ENCODE results near the gene LPCAT3. TPM values are rescaled to one million over a fixed set of nuclear protein-coding genes. Genes with fewer than 3 reads are reported as not detected.

The LPCAT3 gene
- total and polyA plus RNA-seq, 2 of the 4 experiments (the other 2 are of a cell fraction), result 7.0 to 18.6 TPM

DNA sequence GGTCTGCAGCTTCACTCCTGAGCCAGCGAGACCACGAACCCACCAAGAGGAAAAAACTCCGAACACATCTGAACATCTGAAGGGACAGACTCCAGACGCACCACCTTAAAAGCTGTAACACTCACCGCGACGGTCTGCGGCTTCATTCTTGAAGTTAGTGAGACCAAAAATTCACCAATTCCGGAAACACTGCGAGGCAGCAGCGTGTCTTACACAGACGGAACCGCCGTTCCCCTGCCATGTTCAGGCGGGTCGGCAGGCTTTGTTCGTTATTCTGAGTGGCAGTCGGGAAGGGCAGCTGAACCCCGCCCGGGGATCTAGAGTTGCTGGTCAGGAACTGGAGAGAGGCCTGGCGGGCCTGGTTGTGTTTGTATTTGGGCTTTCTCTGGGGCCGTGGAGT lies 20.3 kb upstream of the LPCAT3 start:
- no peak for ATAC-seq (ENCODE audit: low read depth)
- CTCF ChIA-PET, result no interaction called here

More for the DNA sequence above, 20.3 kb upstream of the LPCAT3 start:
- H3K27me3 ChIP-seq (ENCODE audit: control insufficient read depth, insufficient read depth, low read length), result peaks cover 17% of the 10 kb centered on the region
- no peak overlapping the region for H3K18ac ChIP-seq (ENCODE audit: low read depth, low read length)
- H3K27ac ChIP-seq (ENCODE audit: insufficient read depth, low read length), result no peak overlapping the region
- H3K4me3 ChIP-seq (ENCODE audit: insufficient read depth, low read depth, low read length), result no peak overlapping the region
- no peak overlapping the region for H4K91ac ChIP-seq (ENCODE audit: insufficient read depth, low read depth, low read length)
- TF ChIP-seq MAFK (IDR thresholded peaks at IDR 0.05; ENCODE audit: low read depth, low read length) (no peak), RCOR1 (IDR thresholded peaks at IDR 0.05; ENCODE audit: insufficient replicate concordance, low read length) (no peak), RFX5 (IDR thresholded peaks at IDR 0.05; ENCODE audit: low read depth, low read length) (no peak), RAD21 (IDR thresholded peaks at IDR 0.05; ENCODE audit: low read length) (no peak), MXI1 (IDR thresholded peaks at IDR 0.05; ENCODE audit: borderline replicate concordance, low read depth, low read length) (no peak), CEBPB (IDR thresholded peaks at IDR 0.05; ENCODE audit: low read depth, low read length) (no peak), NFE2L2 (IDR thresholded peaks at IDR 0.05; ENCODE audit: low read depth, low read length) (no peak), FOS (IDR thresholded peaks at IDR 0.05; ENCODE audit: low read depth, low read length) (no peak), CTCF (conservative IDR thresholded peaks at IDR 0.05; ENCODE audit: low read depth, low read length) (no peak), ELK1 (IDR thresholded peaks at IDR 0.05; ENCODE audit: borderline replicate concordance, low read depth, low read length) (no peak), USF2 (IDR thresholded peaks at IDR 0.05; ENCODE audit: low read depth, low read length) (no peak), CHD1 (IDR thresholded peaks at IDR 0.05; ENCODE audit: low read depth, low read length) (no peak)
- H2AK9ac ChIP-seq (replicated peaks; ENCODE audit: low read depth, low read length, poor library complexity), result no peak overlapping the region
- H4K5ac ChIP-seq (ENCODE audit: low read depth, low read length), result no peak overlapping the region
- no peaks in the 10 kb centered on the region for H3K36me3 ChIP-seq (ENCODE audit: control insufficient read depth, insufficient read depth, low read length)
- H3K23ac ChIP-seq (ENCODE audit: low read depth, low read length), result no peak overlapping the region
- 93% methylated on average over 7 of the region's 22 CpGs; no CpG with 5 or more reads in 1 of the 2 experiments for WGBS, 2 experiments (ENCODE audit: extremely low coverage in 2 of 2, insufficient read length in 1 of 2)
- H2BK15ac ChIP-seq (ENCODE audit: low read depth, low read length), result no peak overlapping the region
- H2AFZ ChIP-seq (replicated peaks; ENCODE audit: low read length, poor library complexity), result no peak overlapping the region
- no peak overlapping the region for H2BK5ac ChIP-seq (ENCODE audit: low read depth, low read length, poor library complexity, severe bottlenecking)
- H2BK120ac ChIP-seq (ENCODE audit: low read depth, low read length), result no peak overlapping the region; the same call in 1 of the 2 replicates
- H3K9me1 ChIP-seq (ENCODE audit: insufficient read depth, low read length), result no peaks in the 10 kb centered on the region; the same call in 1 of the 2 replicates
- H3K56ac ChIP-seq (ENCODE audit: extremely low read depth, insufficient read depth, low read length), result no peak overlapping the region
- no peak for DNase-seq
- dilution Hi-C loops (cut with HindIII; ENCODE audit: low sequenced_read_pairs, unreplicated experiment), result no loop called here
- H3K9me3 ChIP-seq (ENCODE audit: control insufficient read depth, insufficient read depth, low read length), result no peaks in the 10 kb centered on the region
- intact Hi-C loops (cut with micrococcal nuclease), result no loop called here
- H3K4ac ChIP-seq (ENCODE audit: low read depth, low read length), result no peak overlapping the region
- H3K14ac ChIP-seq (replicated peaks; ENCODE audit: low read depth, low read length), result no peak overlapping the region
- H3K4me2 ChIP-seq (ENCODE audit: low read depth, low read length), result no peak overlapping the region
- H2AK5ac ChIP-seq (ENCODE audit: low read depth, low read length), result no peak overlapping the region
- no TSS peak for BruUV-seq (replicated peaks)
- H3K9ac ChIP-seq (ENCODE audit: low read depth, low read length), result no peak overlapping the region
- H3K79me1 ChIP-seq (ENCODE audit: low read depth in 1 of 2, low read length in 2 of 2), result no peaks in the 10 kb centered on the region
- peaks cover 2% of the 10 kb centered on the region; the same call in 1 of the 2 replicates for H3K4me1 ChIP-seq (ENCODE audit: control insufficient read depth, insufficient read depth, low read length)
- in situ Hi-C loops (cut with MboI; ENCODE audit: low sequenced_read_pairs), result no loop called here
- H2BK20ac ChIP-seq (ENCODE audit: low read depth, low read length), result 0 out of 2 replicates have a peak overlapping the region, but pooled peaks have one; percentile 52
- no peak overlapping the region for H4K8ac ChIP-seq (ENCODE audit: low read depth in 2 of 2, low read length in 2 of 2)
- no peaks in the 10 kb centered on the region for H4K20me1 ChIP-seq (ENCODE audit: insufficient read depth, low read length)
- POLR2A ChIA-PET (ENCODE audit: unreplicated experiment), result no interaction called here

All from IMR-90 (cell line).